ENCODE data around the gene HNRNPA3.

- TF ChIP-seq ZNF274 (IDR thresholded peaks at IDR 0.05; ENCODE audit: low read depth, low read length) (no peak), SUZ12 (IDR thresholded peaks at IDR 0.05; ENCODE audit: extremely low read depth, insufficient read depth, insufficient read length) (no peak), YY1 (IDR thresholded peaks at IDR 0.05; ENCODE audit: insufficient read depth, insufficient read length) (no peak)
Observed at GRCh38 chr2:177169810-177170514, 42.6 kb upstream of the HNRNPA3 start.
